Panc1 (cell line): Measurements from ENCODE around the gene CPM. TPM values are rescaled to one million over a fixed set of nuclear protein-coding genes. Genes with fewer than 3 reads are reported as not detected.
"Not testable (repeated sequence)": the region's sequence is repeated elsewhere in the genome, so short reads cannot be mapped to it uniquely, and the experiment has no call there.

Experiments
- ATAC-seq: fragments of 200-7000 bp; cut with Tn5 transposase; 2 replicates; pipeline ENCODE4 v1.9.1; 2020; ENCODE audit warnings: mild to moderate bottlenecking, moderate library complexity
- BruUV-seq: library from RNA; stranded (reverse); fragments of 400-500 nt; replicated peaks from 2 replicates; lab custom pipeline; 2021; lab: Mats Ljungman, UMichigan
- CTCF ChIA-PET: fragments of 300-600 bp; sonication (Branson Sonifier 250); formaldehyde crosslinking; loops from one replicate; lab custom pipeline; 2022; ENCODE audit warnings: antibody characterized with exemption; lab: Charles Lee
- POLR2A ChIA-PET: fragments of 300-600 bp; sonication (Branson Sonifier 250); formaldehyde crosslinking; loops from one replicate; lab custom pipeline; 2022; ENCODE audit warnings: antibody characterized with exemption; lab: Charles Lee
- DNase-seq: peaks from one replicate; pipeline ENCODE4 v3.0.0-alpha.2; 2010; ENCODE audit warnings: low read depth, low spot score
- H3K27ac ChIP-seq: 2 replicates; pipeline ENCODE4 v1.5.1; 2011; ENCODE audit warnings: mild to moderate bottlenecking, low read length, inconsistent platforms
- H3K27me3 ChIP-seq: fragments of 200-500 bp; sonication (Bioruptor generic); 2 replicates; pipeline ENCODE4 v1.6.0; 2014; ENCODE audit warnings: low read length, inconsistent platforms; ENCODE audit not compliant: control insufficient read depth, insufficient read depth
- H3K36me3 ChIP-seq: fragments of 200-500 bp; sonication (Bioruptor generic); 2 replicates; pipeline ENCODE4 v1.5.1; 2014; ENCODE audit warnings: inconsistent platforms, mild to moderate bottlenecking, low read length, moderate library complexity; ENCODE audit not compliant: control insufficient read depth, insufficient read depth
- H3K4me1 ChIP-seq: 2 replicates; pipeline ENCODE4 v1.5.1; 2011; ENCODE audit warnings: inconsistent platforms, mild to moderate bottlenecking, low read length, moderate library complexity; ENCODE audit not compliant: control insufficient read depth, insufficient read depth
- H3K4me3 ChIP-seq, 2 experiments: 2 replicates each; pipeline ENCODE4 v1.5.1; 2011 to 2012; ENCODE audit warnings: low read depth in 2 of 2, low read length in 2 of 2, mild to moderate bottlenecking in 2 of 2, inconsistent platforms in 1 of 2, moderate library complexity in 1 of 2
- H3K9me3 ChIP-seq: fragments of 200-500 bp; sonication (Bioruptor generic); 2 replicates; pipeline ENCODE4 v1.5.1; 2014; ENCODE audit warnings: low read depth, mild to moderate bottlenecking, inconsistent platforms, low read length, moderate library complexity; ENCODE audit not compliant: control insufficient read depth, insufficient read depth
- POLR2AphosphoS5 ChIP-seq: IDR thresholded peaks from 2 replicates; pipeline ENCODE4 v1.6.1; 2012; ENCODE audit warnings: mild to moderate bottlenecking, low read depth, low read length, moderate library complexity
- REST ChIP-seq, 2 experiments: IDR thresholded peaks; 2 replicates each; pipeline ENCODE4 v1.6.1; 2011 to 2012; ENCODE audit warnings: low read depth in 2 of 2, control low read depth in 1 of 2, low read length in 1 of 2, mild to moderate bottlenecking in 1 of 2, moderate library complexity in 1 of 2; ENCODE audit not compliant: insufficient read depth in 1 of 2
- SIN3A ChIP-seq: IDR thresholded peaks from 2 replicates; pipeline ENCODE4 v1.6.1; 2012; ENCODE audit warnings: low read depth, mild to moderate bottlenecking, low read length, moderate library complexity, borderline replicate concordance; ENCODE audit not compliant: insufficient read depth
- TCF7L2 ChIP-seq: IDR thresholded peaks from 2 replicates; pipeline ENCODE4 v1.6.1; 2011; ENCODE audit warnings: mild to moderate bottlenecking, low read depth, low read length, inconsistent platforms
- in situ Hi-C: cut with HindIII; loops from 2 replicates; pipeline ENCODE4 v1.10.0; 2016; ENCODE audit warnings: low sequenced_read_pairs, low pct_unique_long_range_greater_than_20kb
- intact Hi-C: fragments of 100-400 bp; cut with micrococcal nuclease; formaldehyde crosslinking; loops from one replicate; pipeline ENCODE4 v1.10.0; 2022; ENCODE audit not compliant: unreplicated experiment
- total RNA-seq: library from RNA; stranded (reverse); gene quantifications from one replicate; pipeline ENCODE4 v1.2.1, GENCODE V29; 2021; ENCODE audit not compliant: unreplicated experiment
- TF ChIP-seq, protein P1 (sequence below): fragments of 450-650 bp; IDR thresholded peaks from 2 replicates; pipeline ENCODE4 v1.5.1; 2017; ENCODE audit warnings: mild to moderate bottlenecking

Gene CPM
- total RNA-seq, 1 experiment from 2014 or later = 11.2 TPM

GRCh38 chr12:68821357-68822188 is 111.4 kb downstream of the CPM start:
- TF ChIP-seq REST (IDR thresholded peaks at IDR 0.05; ENCODE audit: insufficient read depth in 1 of 2, low read depth in 2 of 2, low read length in 1 of 2) (no peak), TCF7L2 (no peak), POLR2AphosphoS5 (no peak), SIN3A (no peak)
- TF ChIP-seq, protein P1, sequence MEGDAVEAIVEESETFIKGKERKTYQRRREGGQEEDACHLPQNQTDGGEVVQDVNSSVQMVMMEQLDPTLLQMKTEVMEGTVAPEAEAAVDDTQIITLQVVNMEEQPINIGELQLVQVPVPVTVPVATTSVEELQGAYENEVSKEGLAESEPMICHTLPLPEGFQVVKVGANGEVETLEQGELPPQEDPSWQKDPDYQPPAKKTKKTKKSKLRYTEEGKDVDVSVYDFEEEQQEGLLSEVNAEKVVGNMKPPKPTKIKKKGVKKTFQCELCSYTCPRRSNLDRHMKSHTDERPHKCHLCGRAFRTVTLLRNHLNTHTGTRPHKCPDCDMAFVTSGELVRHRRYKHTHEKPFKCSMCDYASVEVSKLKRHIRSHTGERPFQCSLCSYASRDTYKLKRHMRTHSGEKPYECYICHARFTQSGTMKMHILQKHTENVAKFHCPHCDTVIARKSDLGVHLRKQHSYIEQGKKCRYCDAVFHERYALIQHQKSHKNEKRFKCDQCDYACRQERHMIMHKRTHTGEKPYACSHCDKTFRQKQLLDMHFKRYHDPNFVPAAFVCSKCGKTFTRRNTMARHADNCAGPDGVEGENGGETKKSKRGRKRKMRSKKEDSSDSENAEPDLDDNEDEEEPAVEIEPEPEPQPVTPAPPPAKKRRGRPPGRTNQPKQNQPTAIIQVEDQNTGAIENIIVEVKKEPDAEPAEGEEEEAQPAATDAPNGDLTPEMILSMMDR = no peak
- intact Hi-C loops (no loop called here), in situ Hi-C loops (no loop called here)
- Histone ChIP-seq H3K36me3 (peaks cover 49% of the 10 kb centered on the region), H3K27ac (no peak overlapping the region), H3K4me1 (no peaks in the 10 kb centered on the region), H3K27me3 (no peaks in the 10 kb centered on the region), H3K4me3 (no peak overlapping the region), H3K9me3 (no peaks in the 10 kb centered on the region)
- no TSS peak for BruUV-seq
- ChIA-PET CTCF (interaction anchor here (1.1 kb wide), 1 partner anchor 8 kb away, joined by 3 read pairs; no protein-coding TSS in a partner anchor), POLR2A (interaction anchor here (0.5 to 0.6 kb wide), 4 partner anchors 10 to 453 kb away, joined by 4 to 12 read pairs (median 6); no protein-coding TSS in a partner anchor)
- no peak for DNase-seq
- peak; percentile 53 for ATAC-seq

DNA sequence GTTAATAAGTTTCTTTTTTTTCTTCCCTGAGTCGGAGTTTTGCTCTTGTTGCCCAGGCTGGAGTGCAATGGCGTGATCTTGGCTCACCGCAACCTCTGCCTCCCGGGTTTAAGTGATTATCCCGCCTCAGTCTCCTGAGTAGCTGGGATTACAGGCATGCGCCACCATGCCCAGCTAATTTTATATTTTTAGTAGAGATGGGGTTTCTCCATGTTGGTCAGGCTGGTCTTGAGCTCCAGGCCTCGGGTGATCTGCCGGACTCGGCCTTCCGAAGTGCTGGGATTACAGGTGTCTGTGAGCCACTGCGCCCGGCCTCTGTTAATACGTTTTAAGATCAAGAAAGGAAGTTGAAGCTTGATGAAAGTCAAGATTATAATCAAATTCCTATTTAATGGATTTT is 113.5 kb downstream of the CPM start:
- ATAC-seq, intact Hi-C loops, H3K27ac ChIP-seq, H3K4me3 ChIP-seq, H3K9me3 ChIP-seq, CTCF ChIA-PET, H3K27me3 ChIP-seq, BruUV-seq, in situ Hi-C loops, DNase-seq, H3K4me1 ChIP-seq: not testable (repeated sequence)
- H3K36me3 ChIP-seq = peaks cover 58% of the 10 kb centered on the region
- POLR2A ChIA-PET = interaction anchor here (0.5 kb wide), 1 partner anchor 84 kb away, joined by 3 read pairs; no protein-coding TSS in a partner anchor
